Measurements from ENCODE around the gene PGM5. TPM values are rescaled to one million over a fixed set of nuclear protein-coding genes. Genes with fewer than 3 reads are reported as not detected.

Gene PGM5
- total RNA-seq, 1 experiment from 2014 or later, result 0.15 TPM

GRCh38 chr9:68482548-68482947 is 126.1 kb downstream of the PGM5 start:
- DNase-seq (ENCODE audit: low read depth, low spot score), result no peak
- Histone ChIP-seq H2AFZ (ENCODE audit: low read depth, low read length, poor library complexity, severe bottlenecking) (no peak overlapping the region), H3K4me2 (ENCODE audit: low read length) (no peak overlapping the region), H3K9me3 (ENCODE audit: control insufficient read depth in 1 of 2, insufficient read depth in 1 of 2, low read depth in 1 of 2, low read length in 2 of 2) (no peaks in the 10 kb centered on the region), H4K20me1 (ENCODE audit: insufficient read depth) (no peaks in the 10 kb centered on the region), H3K9ac (ENCODE audit: low read length) (no peak overlapping the region), H3K27me3 (ENCODE audit: insufficient read depth, low read length) (peaks cover 13% of the 10 kb centered on the region; the same call in 1 of the 2 replicates), H3K9me2 (ENCODE audit: insufficient read depth) (no peaks in the 10 kb centered on the region), H3K4me3 (replicated peaks in 1 of 2; ENCODE audit: low read depth in 1 of 2, low read length in 2 of 2) (no peak overlapping the region), H3K4me1 (ENCODE audit: control insufficient read depth in 1 of 2, insufficient read depth in 2 of 2, low read length in 2 of 2) (no peaks in the 10 kb centered on the region), H3K79me2 (ENCODE audit: insufficient read depth, low read length) (no peaks in the 10 kb centered on the region), H3K36me3 (ENCODE audit: control insufficient read depth in 1 of 2, insufficient read depth in 2 of 2, low read length in 2 of 2) (no peaks in the 10 kb centered on the region), H3K27ac (ENCODE audit: low read depth, low read length) (no peak overlapping the region)
- no TSS peak for BruUV-seq (replicated peaks)
- RAD21 ChIA-PET (ENCODE audit: low non-redundant PET in 1 of 2, low total read pairs in 2 of 2, uncharacterized antibody in 2 of 2, unreplicated experiment in 2 of 2), result no interaction called here
- TF ChIP-seq, protein P1, sequence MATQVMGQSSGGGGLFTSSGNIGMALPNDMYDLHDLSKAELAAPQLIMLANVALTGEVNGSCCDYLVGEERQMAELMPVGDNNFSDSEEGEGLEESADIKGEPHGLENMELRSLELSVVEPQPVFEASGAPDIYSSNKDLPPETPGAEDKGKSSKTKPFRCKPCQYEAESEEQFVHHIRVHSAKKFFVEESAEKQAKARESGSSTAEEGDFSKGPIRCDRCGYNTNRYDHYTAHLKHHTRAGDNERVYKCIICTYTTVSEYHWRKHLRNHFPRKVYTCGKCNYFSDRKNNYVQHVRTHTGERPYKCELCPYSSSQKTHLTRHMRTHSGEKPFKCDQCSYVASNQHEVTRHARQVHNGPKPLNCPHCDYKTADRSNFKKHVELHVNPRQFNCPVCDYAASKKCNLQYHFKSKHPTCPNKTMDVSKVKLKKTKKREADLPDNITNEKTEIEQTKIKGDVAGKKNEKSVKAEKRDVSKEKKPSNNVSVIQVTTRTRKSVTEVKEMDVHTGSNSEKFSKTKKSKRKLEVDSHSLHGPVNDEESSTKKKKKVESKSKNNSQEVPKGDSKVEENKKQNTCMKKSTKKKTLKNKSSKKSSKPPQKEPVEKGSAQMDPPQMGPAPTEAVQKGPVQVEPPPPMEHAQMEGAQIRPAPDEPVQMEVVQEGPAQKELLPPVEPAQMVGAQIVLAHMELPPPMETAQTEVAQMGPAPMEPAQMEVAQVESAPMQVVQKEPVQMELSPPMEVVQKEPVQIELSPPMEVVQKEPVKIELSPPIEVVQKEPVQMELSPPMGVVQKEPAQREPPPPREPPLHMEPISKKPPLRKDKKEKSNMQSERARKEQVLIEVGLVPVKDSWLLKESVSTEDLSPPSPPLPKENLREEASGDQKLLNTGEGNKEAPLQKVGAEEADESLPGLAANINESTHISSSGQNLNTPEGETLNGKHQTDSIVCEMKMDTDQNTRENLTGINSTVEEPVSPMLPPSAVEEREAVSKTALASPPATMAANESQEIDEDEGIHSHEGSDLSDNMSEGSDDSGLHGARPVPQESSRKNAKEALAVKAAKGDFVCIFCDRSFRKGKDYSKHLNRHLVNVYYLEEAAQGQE (IDR thresholded peaks at IDR 0.05; ENCODE audit: low read depth), result no peak
- no peak for TF ChIP-seq TCF7L2 (IDR thresholded peaks at IDR 0.05; ENCODE audit: borderline replicate concordance, extremely low read depth, insufficient read depth, insufficient read length)
- TF ChIP-seq JUND (IDR thresholded peaks at IDR 0.05), result no peak
- no peak for TF ChIP-seq EGR1 (IDR thresholded peaks at IDR 0.05; ENCODE audit: low read depth)
- TF ChIP-seq YY1 (IDR thresholded peaks at IDR 0.05; ENCODE audit: extremely low read depth, insufficient replicate concordance, low read depth, low read length), result no peak
- TF ChIP-seq SP1 (IDR thresholded peaks at IDR 0.05; ENCODE audit: low read depth), result no peak
- no peak for TF ChIP-seq CBX3 (IDR thresholded peaks at IDR 0.05; ENCODE audit: low read depth)
- no peak for TF ChIP-seq SIN3A (IDR thresholded peaks at IDR 0.05; ENCODE audit: low read depth)
- no peak for TF ChIP-seq CEBPB (IDR thresholded peaks at IDR 0.05; ENCODE audit: low read depth)
- ATAC-seq, result no peak
- CTCF ChIA-PET, result no interaction called here
- POLR2A ChIA-PET, result no interaction called here
- intact Hi-C loops (cut with micrococcal nuclease), result loop anchor here (5.0 kb wide), 1 partner anchor 40 kb away; no protein-coding TSS in a partner anchor
